HepG2 (cell line): Measurements from ENCODE around the gene VMO1. TPM values are rescaled to one million over a fixed set of nuclear protein-coding genes. Genes with fewer than 3 reads are reported as not detected.

Experiments
- HDAC2 ChIP-seq: sonication (generic); formaldehyde crosslinking; IDR thresholded peaks from 2 replicates; pipeline ENCODE4 v1.4.0; 2020; ENCODE audit warnings: missing genetic modification reagents
- KLF9 ChIP-seq: IDR thresholded peaks from 2 replicates; pipeline ENCODE4 v1.6.1; 2016; ENCODE audit warnings: low read depth
- RBM22 ChIP-seq: fragments of 200-400 bp; formaldehyde crosslinking; optimal IDR thresholded peaks from 2 replicates; pipeline ENCODE3; 2017; ENCODE audit warnings: mild to moderate bottlenecking, low read length, moderate library complexity
- REL ChIP-seq: sonication (generic); formaldehyde crosslinking; conservative IDR thresholded peaks from 2 replicates; pipeline ENCODE4 v1.8.0; 2022; ENCODE audit warnings: mild to moderate bottlenecking, missing genetic modification reagents, moderate library complexity
- SMAD1 ChIP-seq: sonication (generic); formaldehyde crosslinking; IDR thresholded peaks from 2 replicates; pipeline ENCODE4 v1.4.0; 2020; ENCODE audit warnings: missing genetic modification reagents, low read depth, mild to moderate bottlenecking, borderline replicate concordance
- SMAD3 ChIP-seq: sonication (generic); formaldehyde crosslinking; IDR thresholded peaks from 2 replicates; pipeline ENCODE4 v1.4.0; 2020; ENCODE audit warnings: missing genetic modification reagents
- SRSF4 ChIP-seq: fragments of 200-400 bp; formaldehyde crosslinking; IDR thresholded peaks from one replicate; pipeline ENCODE4 v1.6.1; 2018; ENCODE audit warnings: mild to moderate bottlenecking, low read depth, low read length, moderate library complexity; ENCODE audit not compliant: poor library complexity, severe bottlenecking
- ZBTB4 ChIP-seq: sonication (generic); formaldehyde crosslinking; IDR thresholded peaks from 2 replicates; pipeline ENCODE4 v1.4.0; 2020; ENCODE audit warnings: missing genetic modification reagents, mild to moderate bottlenecking, borderline replicate concordance
- ZNF407 ChIP-seq: sonication (generic); formaldehyde crosslinking; IDR thresholded peaks from one replicate; pipeline ENCODE4 v1.5.1; 2020; ENCODE audit warnings: mild to moderate bottlenecking, missing genetic modification reagents; ENCODE audit errors: not compliant biosample characterization
- ZNF530 ChIP-seq: sonication (generic); formaldehyde crosslinking; IDR thresholded peaks from 2 replicates; pipeline ENCODE4 v1.5.0; 2020; ENCODE audit warnings: low read depth, mild to moderate bottlenecking, missing genetic modification reagents
- ZNF549 ChIP-seq: sonication (generic); formaldehyde crosslinking; IDR thresholded peaks from 2 replicates; pipeline ENCODE4 v1.5.0; 2020; ENCODE audit warnings: missing genetic modification reagents
- ZNF768 ChIP-seq: sonication (generic); formaldehyde crosslinking; IDR thresholded peaks from 2 replicates; pipeline ENCODE4 v1.4.0; 2020; ENCODE audit warnings: missing genetic modification reagents
- ZNF878 ChIP-seq: sonication (generic); formaldehyde crosslinking; IDR thresholded peaks from 2 replicates; pipeline ENCODE4 v1.8.1; 2023; ENCODE audit warnings: mild to moderate bottlenecking, missing genetic modification reagents, moderate library complexity
- polyA plus RNA-seq, 8 experiments: library from polyadenylated mRNA; depleted of rRNA in 3 of 8; stranded (reverse) in 7 of 8; unstranded in 1 of 8; fragments of >200 nt; fragmentation: Illumina TruSeq in 4 of 8; extraction: Trizol in 4 of 8; gene quantifications; 2 replicates each; pipeline versions ENCODE4 v1.2.1 to v1.2.3, GENCODE V29; 2011 to 2016; ENCODE audit warnings: low read depth in 4 of 8, missing spikeins in 1 of 8, mixed read lengths in 1 of 8; ENCODE audit not compliant: insufficient read depth in 1 of 8
- total RNA-seq, 5 experiments: library from RNA; depleted of rRNA; stranded (reverse); fragments of >200 nt; fragmentation: Illumina TruSeq; extraction: Trizol; gene quantifications; 2 replicates each; pipeline ENCODE4 v1.2.3, GENCODE V29; 2016; ENCODE audit warnings: low read depth in 1 of 5
- TF ChIP-seq, protein P1 (sequence below): sonication (generic); formaldehyde crosslinking; IDR thresholded peaks from 2 replicates; pipeline ENCODE4 v1.9.0; 2021; ENCODE audit warnings: missing genetic modification reagents, mild to moderate bottlenecking, borderline replicate concordance

The VMO1 gene
- total and polyA plus RNA-seq, 2 of the 13 experiments (the other 11 are each of a cell fraction or from before 2014, with no cell fraction given), result not detected

GRCh38 chr17:4771519-4772234, 14.5 kb downstream of the VMO1 start, which contains the start of gene TM4SF5 (continued):
- TF ChIP-seq ZBTB4 (CRISPR knock-in tag), result no peak
- TF ChIP-seq RBM22, result no peak
- 0 out of 2 replicates have a peak, but pooled peaks have one; percentile 56 for TF ChIP-seq ZNF549 (CRISPR knock-in tag)
- TF ChIP-seq SMAD1 (CRISPR knock-in tag), result no peak
- peak; percentile 92 for TF ChIP-seq SMAD3 (CRISPR knock-in tag)
- TF ChIP-seq ZNF878 (CRISPR knock-in tag), result peak; percentile 56; the same call in 1 of the 2 replicates
- TF ChIP-seq HDAC2, result peak; percentile 92
- no peak for TF ChIP-seq SRSF4
- TF ChIP-seq ZNF407, result peak; percentile 75
- peak; percentile 92 for TF ChIP-seq ZNF768
- TF ChIP-seq, protein P1, sequence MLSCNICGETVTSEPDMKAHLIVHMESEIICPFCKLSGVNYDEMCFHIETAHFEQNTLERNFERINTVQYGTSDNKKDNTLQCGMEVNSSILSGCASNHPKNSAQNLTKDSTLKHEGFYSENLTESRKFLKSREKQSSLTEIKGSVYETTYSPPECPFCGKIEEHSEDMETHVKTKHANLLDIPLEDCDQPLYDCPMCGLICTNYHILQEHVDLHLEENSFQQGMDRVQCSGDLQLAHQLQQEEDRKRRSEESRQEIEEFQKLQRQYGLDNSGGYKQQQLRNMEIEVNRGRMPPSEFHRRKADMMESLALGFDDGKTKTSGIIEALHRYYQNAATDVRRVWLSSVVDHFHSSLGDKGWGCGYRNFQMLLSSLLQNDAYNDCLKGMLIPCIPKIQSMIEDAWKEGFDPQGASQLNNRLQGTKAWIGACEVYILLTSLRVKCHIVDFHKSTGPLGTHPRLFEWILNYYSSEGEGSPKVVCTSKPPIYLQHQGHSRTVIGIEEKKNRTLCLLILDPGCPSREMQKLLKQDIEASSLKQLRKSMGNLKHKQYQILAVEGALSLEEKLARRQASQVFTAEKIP (CRISPR knock-in tag), result no peak
- TF ChIP-seq KLF9 (CRISPR knock-in tag), result peak; percentile 93; the same call in 1 of the 2 replicates
- no peak for TF ChIP-seq ZNF530 (CRISPR knock-in tag)
- TF ChIP-seq REL (CRISPR knock-in tag), result no peak
